GM12864 (cell line): ENCODE data around the gene BICC1.

Source experiments
- DNase-seq: peaks from one replicate; pipeline ENCODE4 v3.0.0-alpha.2; 2011; ENCODE audit warnings: low read depth
- H3K4me3 ChIP-seq: 2 replicates; pipeline ENCODE4 v1.5.1; 2011; ENCODE audit warnings: mild to moderate bottlenecking, low read depth, low read length, control low read depth
- CTCF ChIP-seq: IDR thresholded peaks from 2 replicates; pipeline ENCODE4 v1.5.1; 2011; ENCODE audit warnings: low read depth, mild to moderate bottlenecking, moderate library complexity, low read length, control low read depth, inconsistent platforms; ENCODE audit errors: missing control alignments

The BICC1 gene

GRCh38 chr10:58701405-58702135 is 188.9 kb downstream of the BICC1 start:
- TF ChIP-seq CTCF = no peak
- no peak for DNase-seq
- H3K4me3 ChIP-seq = no peak overlapping the region

DNA sequence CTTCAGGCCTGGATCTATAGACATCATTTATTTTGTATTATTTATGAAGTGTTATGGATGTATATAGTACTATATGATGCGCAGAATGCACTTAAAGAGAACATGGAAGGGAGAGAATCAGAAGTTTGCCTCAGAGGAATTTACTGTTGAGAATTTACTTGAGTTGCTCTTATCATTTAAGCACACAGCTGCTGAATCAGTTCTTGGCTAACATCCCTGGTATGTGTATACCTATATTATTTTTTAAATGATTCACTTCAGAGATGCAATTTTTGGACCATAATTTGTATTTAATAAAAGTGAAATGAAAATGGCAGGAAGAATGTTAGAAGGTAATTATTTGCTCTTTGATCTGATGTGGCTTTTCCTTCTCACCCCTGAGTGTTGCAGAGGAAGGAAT is 191.6 kb downstream of the BICC1 start:
- TF ChIP-seq CTCF = no peak
- DNase-seq = no peak
- H3K4me3 ChIP-seq = no peak overlapping the region

DNA sequence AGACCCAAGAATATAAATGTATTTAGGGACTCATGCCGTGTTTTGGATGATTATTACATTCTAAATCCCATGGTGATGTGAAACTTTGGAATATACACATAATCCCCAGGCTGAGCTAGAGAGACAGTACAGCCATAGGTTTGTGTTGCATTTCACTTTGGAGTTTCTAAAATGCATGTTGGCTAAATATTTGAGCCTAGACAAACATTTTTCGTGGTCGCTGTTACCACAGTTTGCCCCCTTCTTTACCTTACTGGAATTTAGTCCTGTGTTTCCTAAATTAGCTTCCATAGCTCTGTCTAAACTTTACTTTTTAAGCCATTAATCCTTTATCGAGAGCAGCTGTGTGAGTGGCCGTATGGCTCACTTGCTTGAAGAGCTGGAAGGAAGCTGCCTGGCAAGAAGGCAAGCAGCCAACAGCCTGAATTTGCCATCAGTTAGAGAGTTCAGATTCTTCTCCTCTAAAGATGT is 192.0 kb downstream of the BICC1 start:
- no peak for TF ChIP-seq CTCF
- DNase-seq = no peak
- no peak overlapping the region for H3K4me3 ChIP-seq

- H3K4me3 ChIP-seq = no peak overlapping the region
- TF ChIP-seq CTCF = no peak
- DNase-seq = no peak
These were observed 194.2 kb downstream of the BICC1 start for GRCh38 chr10:58706836-58707235.

- no peak overlapping the region for H3K4me3 ChIP-seq
- DNase-seq = no peak
- no peak for TF ChIP-seq CTCF
These were observed 199.5 kb downstream of the BICC1 start for GRCh38 chr10:58712141-58712540.

DNA sequence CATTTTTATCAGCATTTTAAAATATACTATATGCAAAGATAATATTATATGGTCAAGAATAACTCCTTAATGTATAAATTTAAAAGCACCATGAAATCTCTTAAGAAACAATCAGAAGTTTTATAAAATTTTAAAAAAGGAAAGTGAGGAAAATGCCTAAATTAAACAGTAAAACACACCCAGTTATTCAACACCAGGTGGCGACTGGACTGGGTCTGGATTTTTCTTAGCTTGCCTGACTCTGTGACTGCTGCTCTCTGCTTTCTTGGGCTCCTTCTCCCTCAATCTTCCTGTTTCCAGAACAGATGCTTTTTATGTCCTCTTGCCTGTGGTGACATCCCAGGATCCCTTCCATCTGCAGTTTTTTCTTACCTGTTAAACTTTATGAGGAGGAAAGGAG is 200.3 kb downstream of the BICC1 start:
- no peak for DNase-seq
- TF ChIP-seq CTCF = no peak
- no peak overlapping the region for H3K4me3 ChIP-seq

DNA sequence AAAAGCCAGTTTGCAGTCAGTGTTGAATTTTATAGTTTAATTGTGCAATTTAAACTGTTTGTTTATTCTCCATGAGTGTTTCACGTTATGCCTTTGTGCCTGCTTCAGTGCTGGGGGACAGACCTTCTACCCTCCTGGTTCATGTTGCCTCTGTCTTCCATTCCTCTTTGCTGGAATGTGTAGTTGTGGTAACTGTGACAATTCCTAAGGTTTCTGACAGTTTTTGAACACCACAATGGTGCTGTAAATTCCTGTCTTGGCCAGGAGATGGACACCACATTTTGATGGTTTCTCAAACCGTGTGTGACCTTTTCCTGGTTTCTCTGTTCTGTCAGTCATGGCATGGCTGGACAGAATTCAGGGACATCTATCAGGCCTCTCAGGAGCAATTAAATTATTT is 201.7 kb downstream of the BICC1 start:
- no peak for DNase-seq
- TF ChIP-seq CTCF = no peak
- no peak overlapping the region for H3K4me3 ChIP-seq
